Tibial nerve (tissue), 4 donors: ENCODE data around the gene CALY.

ENCODE experiments used
- CTCF ChIP-seq, 5 experiments: fragments of 200-600 bp in 3 of 5; fragments of 450-650 bp in 2 of 5; sonication (generic) in 3 of 5; IDR thresholded peaks; one replicate each; pipeline ENCODE4 v1.5.1; 2016 to 2019; ENCODE audit warnings: antibody characterized with exemption in 5 of 5, mild to moderate bottlenecking in 3 of 5, moderate library complexity in 2 of 5
- EP300 ChIP-seq, 2 donors: sonication (generic); formaldehyde crosslinking; IDR thresholded peaks; one replicate each; pipeline ENCODE4 v1.6.1; 2017; ENCODE audit warnings: antibody characterized with exemption in 2 of 2, mild to moderate bottlenecking in 1 of 2
- POLR2A ChIP-seq, 2 donors: fragments of 450-650 bp; IDR thresholded peaks; one replicate each; pipeline ENCODE4 v1.6.1; 2017; ENCODE audit warnings: antibody characterized with exemption in 2 of 2, mild to moderate bottlenecking in 2 of 2, moderate library complexity in 2 of 2

GRCh38 chr10:133302230-133302629 is 34.5 kb downstream of the CALY start:
- no peak for TF ChIP-seq CTCF (IDR thresholded peaks at IDR 0.05)
- TF ChIP-seq POLR2A (IDR thresholded peaks at IDR 0.05): no peak
- TF ChIP-seq EP300 (IDR thresholded peaks at IDR 0.05): no peak
